Left lung (tissue), 10 donors: ENCODE results near the gene DSCAML1. TPM values are rescaled to one million over a fixed set of nuclear protein-coding genes. Genes with fewer than 3 reads are reported as not detected.

Experiments used
- ATAC-seq: fragments of 200-7000 bp; cut with Tn5 transposase; one replicate; pipeline ENCODE4 v1.9.1; 2020; ENCODE audit warnings: moderate library complexity
- DNase-seq, 4 donors: peaks; one replicate each; pipeline ENCODE4 v3.0.0-alpha.2; 2013 to 2020
- H3K27ac ChIP-seq, 2 donors: fragments of 200-600 bp; sonication (generic) in 1 of 2; one replicate each; pipeline versions ENCODE4 v1.5.0 to v1.8.0; 2020 to 2021
- H3K27me3 ChIP-seq, 2 donors: fragments of 200-600 bp; sonication (generic) in 1 of 2; one replicate each; pipeline versions ENCODE4 v1.5.0 to v1.8.0; 2020 to 2021
- H3K36me3 ChIP-seq, 2 donors: fragments of 200-600 bp; sonication (generic) in 1 of 2; one replicate each; pipeline versions ENCODE4 v1.5.0 to v1.8.0; 2020 to 2021
- H3K4me1 ChIP-seq, 2 donors: fragments of 200-600 bp; one replicate each; pipeline ENCODE4 v1.8.0; 2021
- H3K4me3 ChIP-seq, 2 donors: fragments of 200-600 bp; sonication (generic) in 1 of 2; one replicate each; pipeline versions ENCODE4 v1.5.0 to v1.8.0; 2020 to 2021; ENCODE audit warnings: mild to moderate bottlenecking in 1 of 2
- H3K9me3 ChIP-seq, 2 donors: fragments of 200-600 bp; sonication (generic) in 1 of 2; one replicate each; pipeline versions ENCODE4 v1.5.0 to v1.8.0; 2020 to 2021
- CTCF ChIP-seq, 2 donors: fragments of 200-600 bp; sonication (generic) in 1 of 2; IDR thresholded peaks; one replicate each; pipeline versions ENCODE4 v1.5.0 to v1.8.0; 2021; ENCODE audit warnings: antibody characterized with exemption in 2 of 2
- intact Hi-C, 2 donors: fragments of 100-400 bp; cut with DNase I; formaldehyde crosslinking; loops; one replicate each; pipeline versions ENCODE4 v1.11.2 to v1.14.2; 2022
- polyA plus RNA-seq, 6 donors: library from polyadenylated mRNA; unstranded; fragments of 120-200 nt; gene quantifications; one replicate each; pipeline ENCODE4 v1.2.1, GENCODE V29; 2013; ENCODE audit not compliant: insufficient read length in 6 of 6
- total RNA-seq, 2 donors: library from RNA; stranded (reverse); fragmentation: NEBNext Ultra II Directional; extraction: Animal tissue kit (Norgen Biotek cat#: 25700); gene quantifications; one replicate each; pipeline ENCODE4 v1.2.1, GENCODE V29; 2021
- donor health status: DM: no; HTN: yes; CAD: no.
- donor health status: DM: no; HTN: no; CAD: no.

Gene DSCAML1
- total and polyA plus RNA-seq, 8 donors = 0.35 to 1.8 (median 1.2) TPM

- no peak overlapping the region for H3K27ac ChIP-seq
- no peak for TF ChIP-seq CTCF (IDR thresholded peaks at IDR 0.05)
- ATAC-seq (no peak), DNase-seq (no peak)
- H3K36me3 ChIP-seq = no peaks in the 10 kb centered on the region
- H3K9me3 ChIP-seq = no peaks in the 10 kb centered on the region
- H3K4me3 ChIP-seq = no peak overlapping the region
- peaks cover 0 to 6% of the 10 kb centered on the region in 2 donors for H3K4me1 ChIP-seq
- intact Hi-C loops = no loop called here
- no peaks in the 10 kb centered on the region for H3K27me3 ChIP-seq
Observed at GRCh38 chr11:117735350-117735977, 61.6 kb downstream of the DSCAML1 start.

DNA sequence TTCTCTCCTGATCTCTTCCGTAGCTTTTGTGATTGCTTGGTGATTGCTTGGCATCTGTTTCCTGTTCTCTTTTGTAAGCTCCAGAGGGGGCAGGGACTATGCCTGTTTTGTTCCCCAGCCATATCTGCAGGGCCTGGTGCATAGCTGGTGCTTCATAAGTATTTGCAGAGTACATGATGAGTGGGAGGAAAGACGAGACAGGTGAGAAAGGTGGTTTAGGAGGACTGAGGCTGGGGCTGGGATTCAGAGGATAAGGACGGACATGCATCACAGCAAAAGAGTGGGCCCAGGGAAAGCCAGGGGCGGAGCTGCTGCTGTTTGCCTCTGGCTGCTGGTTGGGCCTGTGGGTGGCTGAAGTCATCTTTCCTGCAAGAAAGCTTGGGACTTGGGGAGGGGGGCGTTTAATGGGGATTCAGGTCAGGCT, 62.4 kb downstream of the DSCAML1 start:
- Histone ChIP-seq H3K4me3 (no peak overlapping the region), H3K27me3 (no peaks in the 10 kb centered on the region), H3K36me3 (no peaks in the 10 kb centered on the region), H3K9me3 (no peaks in the 10 kb centered on the region), H3K4me1 (peaks cover 0 to 6% of the 10 kb centered on the region in 2 donors), H3K27ac (no peak overlapping the region)
- TF ChIP-seq CTCF (IDR thresholded peaks at IDR 0.05) = no peak
- ATAC-seq = no peak
- no peak for DNase-seq
- intact Hi-C loops = no loop called here

- H3K36me3 ChIP-seq = no peaks in the 10 kb centered on the region
- ATAC-seq (no peak), DNase-seq (no peak)
- H3K27ac ChIP-seq = no peak overlapping the region
- no peaks in the 10 kb centered on the region for H3K27me3 ChIP-seq
- H3K4me3 ChIP-seq = no peak overlapping the region
- peaks cover 0 to 6% of the 10 kb centered on the region in 2 donors for H3K4me1 ChIP-seq
- H3K9me3 ChIP-seq = no peaks in the 10 kb centered on the region
- intact Hi-C loops = no loop called here
- TF ChIP-seq CTCF (IDR thresholded peaks at IDR 0.05) = no peak
Observed at GRCh38 chr11:117733316-117733715, 63.7 kb downstream of the DSCAML1 start.

GRCh38 chr11:117731722-117732290, 65.2 kb downstream of the DSCAML1 start:
- H3K27ac ChIP-seq = no peak overlapping the region
- no peaks in the 10 kb centered on the region for H3K36me3 ChIP-seq
- intact Hi-C loops = no loop called here
- no peaks in the 10 kb centered on the region for H3K27me3 ChIP-seq
- TF ChIP-seq CTCF (IDR thresholded peaks at IDR 0.05) = no peak
- DNase-seq (no peak), ATAC-seq (no peak)
- peaks cover 0 to 6% of the 10 kb centered on the region in 2 donors for H3K4me1 ChIP-seq
- H3K4me3 ChIP-seq = no peak overlapping the region
- H3K9me3 ChIP-seq = no peaks in the 10 kb centered on the region

DNA sequence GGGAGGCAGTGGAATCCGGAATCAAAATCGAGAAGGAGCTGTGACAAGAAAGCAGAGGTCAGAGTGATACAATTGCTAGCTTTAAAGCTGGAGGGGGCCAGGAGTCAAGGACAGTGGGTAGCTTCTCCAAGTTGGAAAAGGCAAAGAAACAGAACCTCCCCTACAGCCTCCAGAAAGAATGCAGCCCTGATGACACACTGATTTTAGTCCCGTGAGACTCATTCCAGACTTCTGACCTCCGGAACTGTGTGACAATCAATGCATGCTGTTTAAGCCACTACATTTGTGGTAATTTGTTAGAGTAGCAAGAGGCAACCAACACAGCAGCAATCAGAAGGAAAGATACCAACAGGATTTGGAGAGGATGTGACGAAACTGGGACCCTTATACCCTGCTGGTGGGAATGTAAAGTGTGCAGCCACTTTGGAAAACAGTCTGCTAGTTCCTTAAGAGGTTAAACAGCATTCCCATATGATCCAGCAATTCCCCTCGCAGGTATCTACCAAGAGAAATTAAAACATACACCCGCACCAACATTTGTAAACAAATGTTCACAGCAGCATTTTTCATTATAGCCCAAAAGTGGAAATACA, 66.7 kb downstream of the DSCAML1 start:
- no peak for DNase-seq
- TF ChIP-seq CTCF (IDR thresholded peaks at IDR 0.05) = no peak
- Histone ChIP-seq H3K4me3 (no peak overlapping the region), H3K27me3 (no peaks in the 10 kb centered on the region), H3K4me1 (peaks cover 0 to 6% of the 10 kb centered on the region in 2 donors), H3K9me3 (no peaks in the 10 kb centered on the region), H3K27ac (no peak overlapping the region), H3K36me3 (no peaks in the 10 kb centered on the region)
- no peak for ATAC-seq
- intact Hi-C loops = no loop called here
